Skin of body (tissue), 2 donors: ENCODE data around the gene LCK. TPM values are rescaled to one million over a fixed set of nuclear protein-coding genes. Genes with fewer than 3 reads are reported as not detected.

Experiments
- DNase-seq: peaks from one replicate; lab custom pipeline; 2025; lab: John Stamatoyannopoulos, UW
- total RNA-seq: library from RNA; depleted of rRNA; stranded (reverse); fragments of >200 nt; gene quantifications from one replicate; pipeline ENCODE4 v1.2.3, GENCODE V29; 2014

The LCK gene
- 1.2 TPM for total RNA-seq

- DNase-seq, result no peak
Observed at GRCh38 chr1:32250893-32251716, at the start of gene LCK. LCK (plus strand) TSS chr1:32251265; CDS start chr1:32274330, 23,065 bp downstream.

- no peak for DNase-seq
Observed at GRCh38 chr1:32204943-32205361, 46.1 kb upstream of the LCK start.

- peak; percentile 81 for DNase-seq
Observed at GRCh38 chr1:32205401-32206370, 45.4 kb upstream of the LCK start, which contains the start of gene IQCC. IQCC (plus strand) TSS chr1:32205671; CDS start chr1:32205682, 11 bp downstream.

GRCh38 chr1:32208469-32208868 is 42.6 kb upstream of the LCK start:
- DNase-seq, result no peak

- no peak for DNase-seq
Observed at GRCh38 chr1:32208891-32209328, 42.2 kb upstream of the LCK start, which contains the start of gene DCDC2B. DCDC2B (plus strand) TSS chr1:32209089; CDS start chr1:32209094, 5 bp downstream.

GRCh38 chr1:32215629-32216480 is 35.2 kb upstream of the LCK start:
- no peak for DNase-seq

GRCh38 chr1:32216566-32216965 is 34.5 kb upstream of the LCK start:
- DNase-seq, result no peak

GRCh38 chr1:32219022-32219421 is 32.0 kb upstream of the LCK start:
- DNase-seq, result peak; percentile 80

GRCh38 chr1:32220746-32221580 is 30.1 kb upstream of the LCK start:
- no peak for DNase-seq

GRCh38 chr1:32221581-32221979 is 29.5 kb upstream of the LCK start:
- no peak for DNase-seq

GRCh38 chr1:32221980-32222755 is 28.9 kb upstream of the LCK start, which contains the start of the genes EIF3I and TMEM234:
EIF3I (plus strand) TSS chr1:32222407; CDS start chr1:32222442, 35 bp downstream.
TMEM234 (minus strand) TSS chr1:32222353; CDS start chr1:32222322, 31 bp downstream.
- DNase-seq, result peak; percentile 95

GRCh38 chr1:32223683-32224082 is 27.4 kb upstream of the LCK start:
- no peak for DNase-seq

- no peak for DNase-seq
Observed at GRCh38 chr1:32224285-32224684, 26.8 kb upstream of the LCK start.

GRCh38 chr1:32228771-32229170 is 22.3 kb upstream of the LCK start:
- DNase-seq, result no peak

- no peak for DNase-seq
Observed at GRCh38 chr1:32231843-32232432, 19.1 kb upstream of the LCK start.

GRCh38 chr1:32232558-32233304 is 18.3 kb upstream of the LCK start:
- no peak for DNase-seq

GRCh38 chr1:32234792-32235191 is 16.3 kb upstream of the LCK start:
- DNase-seq, result no peak

GRCh38 chr1:32239337-32239736 is 11.7 kb upstream of the LCK start:
- DNase-seq, result no peak
